HG02885 (cell line): ENCODE data around the gene GRAMD1C.

Experiments used
- ATAC-seq: cut with Tn5 transposase; IDR thresholded peaks from one replicate; pipeline ENCODE4 v1.9.1; 2021; ENCODE audit warnings: mild to moderate bottlenecking; ENCODE audit not compliant: unreplicated experiment, poor library complexity

Gene GRAMD1C

DNA sequence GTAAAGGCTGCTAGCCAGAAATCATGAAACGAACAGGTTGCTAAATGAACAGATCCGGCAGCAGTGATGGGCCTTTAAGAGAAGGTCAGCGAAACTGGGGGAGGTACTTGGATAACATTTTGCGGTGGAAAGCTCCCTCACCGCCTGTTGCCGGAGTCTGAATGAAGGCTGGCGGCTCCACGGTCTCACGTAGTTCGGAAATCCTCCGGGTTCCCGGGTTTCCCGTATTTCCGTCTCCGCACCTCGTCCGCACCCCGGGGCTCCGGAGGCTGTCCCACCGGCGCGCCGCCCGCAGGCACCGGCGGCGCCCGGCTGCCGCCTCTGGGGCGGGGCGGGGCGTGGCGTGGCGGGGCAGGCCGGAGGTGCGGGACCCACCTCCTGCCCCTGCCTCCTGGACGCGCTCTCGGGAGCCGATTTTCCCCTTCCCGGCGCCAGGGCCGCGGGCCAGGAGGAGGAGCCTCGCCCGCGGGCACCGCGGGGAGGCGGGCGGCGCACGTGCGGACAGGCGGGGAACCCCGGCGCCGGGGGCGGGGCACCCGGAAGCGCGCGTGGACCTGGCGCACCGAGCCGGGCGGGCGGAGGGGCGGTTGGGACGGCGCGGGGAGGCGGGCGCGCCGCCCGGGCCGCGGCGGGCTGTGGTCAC is 108.9 kb downstream of the GRAMD1C start, which contains the start of gene ZDHHC23:
ZDHHC23 (plus strand) TSS at position 642 of the 643 bp plus-strand sequence. CDS start 790 bp downstream, outside the sequence.
- ATAC-seq, result peak; percentile 79

DNA sequence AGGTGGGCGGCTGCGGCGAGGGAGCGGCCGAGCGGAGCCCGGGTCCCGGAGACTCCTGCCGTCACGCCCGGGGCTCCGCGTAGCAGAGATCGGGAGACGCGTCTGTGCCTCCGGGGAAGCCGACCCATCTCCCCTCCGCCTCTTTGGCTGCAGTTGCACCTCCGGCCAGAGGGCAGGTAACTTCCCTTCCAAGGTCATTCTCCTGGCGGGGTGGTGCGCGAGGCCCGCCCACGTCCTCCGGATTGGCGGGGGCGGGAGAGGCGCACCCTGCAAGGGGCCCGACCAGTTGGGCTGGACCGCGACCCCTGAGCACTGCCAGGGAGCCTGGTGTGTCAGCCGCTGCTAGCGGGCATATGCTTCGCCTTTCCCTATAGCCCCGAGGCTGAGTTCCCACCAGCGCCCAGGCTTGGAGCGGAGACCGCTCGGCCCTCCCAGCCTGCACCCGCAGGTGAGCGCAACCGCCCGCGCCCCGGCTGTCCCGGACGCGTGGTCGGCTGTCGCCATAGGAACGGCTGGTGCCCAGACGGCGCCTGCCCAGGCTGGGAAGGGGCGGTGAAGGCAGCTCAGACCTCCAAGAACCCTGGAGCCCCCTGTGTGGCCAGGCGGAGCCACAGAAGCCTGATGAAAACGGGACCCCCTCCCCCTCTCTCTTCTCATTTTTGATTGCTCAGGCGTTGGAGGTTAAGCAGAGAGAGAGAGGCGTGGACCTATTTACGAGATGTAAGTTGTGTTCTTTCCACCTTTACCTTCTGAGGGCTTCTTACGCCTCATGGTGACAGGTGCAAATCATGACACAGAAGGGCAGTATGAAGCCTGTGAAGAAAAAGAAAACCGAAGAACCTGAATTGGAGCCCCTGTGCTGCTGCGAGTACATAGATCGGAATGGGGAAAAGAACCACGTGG is 109.7 kb downstream of the GRAMD1C start:
- ATAC-seq, result peak; percentile 51

DNA sequence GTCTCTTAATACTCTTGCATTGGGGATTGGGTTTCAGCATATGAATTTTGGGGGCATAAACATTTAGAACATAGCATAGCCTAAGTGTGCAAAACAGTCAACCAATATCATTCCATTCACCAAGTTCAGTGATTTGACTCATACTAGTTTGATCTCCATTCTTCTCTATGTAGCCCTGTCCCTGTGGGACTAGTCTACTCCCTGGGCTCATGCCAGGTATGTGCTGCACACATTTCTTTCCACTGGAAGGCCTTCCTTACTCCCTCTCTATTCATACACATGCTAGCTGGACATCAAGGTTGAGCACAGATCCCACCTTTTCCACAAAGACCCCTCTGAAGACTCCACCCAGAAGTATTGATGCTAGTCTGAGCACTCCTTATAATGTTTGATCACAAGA is 114.3 kb downstream of the GRAMD1C start:
- ATAC-seq, result no peak

DNA sequence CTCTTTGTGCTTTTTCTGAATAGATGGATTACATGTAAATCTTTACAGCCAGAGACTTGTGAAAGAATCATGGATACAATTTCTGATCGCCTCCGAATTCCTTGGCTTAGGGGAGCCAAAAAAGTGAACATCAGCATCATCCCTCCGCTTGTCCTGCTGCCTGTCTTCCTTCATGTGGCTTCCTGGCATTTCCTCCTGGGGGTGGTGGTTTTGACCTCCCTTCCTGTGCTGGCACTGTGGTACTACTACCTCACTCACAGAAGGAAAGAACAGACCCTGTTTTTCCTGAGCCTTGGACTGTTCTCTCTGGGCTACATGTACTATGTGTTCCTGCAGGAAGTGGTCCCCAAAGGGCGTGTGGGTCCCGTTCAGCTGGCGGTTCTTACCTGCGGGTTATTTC is 115.1 kb downstream of the GRAMD1C start:
- ATAC-seq, result no peak

GRCh38 chr3:113954091-113954685 is 115.6 kb downstream of the GRAMD1C start:
- no peak for ATAC-seq

- ATAC-seq, result no peak
Observed at GRCh38 chr3:113963879-113964278, 125.3 kb downstream of the GRAMD1C start.

DNA sequence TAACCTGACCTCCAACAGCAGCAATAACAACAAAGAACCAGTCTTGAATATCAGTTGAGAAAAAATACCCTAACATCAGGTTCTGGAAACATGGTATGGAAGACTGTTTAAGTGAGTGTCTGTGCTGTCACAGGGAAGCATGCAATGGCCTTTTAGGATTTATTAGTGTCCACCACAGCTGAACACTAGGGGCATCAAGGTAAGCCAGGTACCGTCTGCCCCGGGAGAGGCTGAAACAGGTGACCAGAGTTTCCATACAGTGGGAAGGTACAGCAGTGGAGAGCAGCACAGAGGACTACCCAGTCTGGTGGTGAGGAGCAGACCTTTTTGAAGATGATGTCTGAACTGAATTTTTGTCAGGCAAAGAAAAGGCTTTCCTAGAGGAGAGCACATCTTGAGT is 127.6 kb downstream of the GRAMD1C start:
- no peak for ATAC-seq

DNA sequence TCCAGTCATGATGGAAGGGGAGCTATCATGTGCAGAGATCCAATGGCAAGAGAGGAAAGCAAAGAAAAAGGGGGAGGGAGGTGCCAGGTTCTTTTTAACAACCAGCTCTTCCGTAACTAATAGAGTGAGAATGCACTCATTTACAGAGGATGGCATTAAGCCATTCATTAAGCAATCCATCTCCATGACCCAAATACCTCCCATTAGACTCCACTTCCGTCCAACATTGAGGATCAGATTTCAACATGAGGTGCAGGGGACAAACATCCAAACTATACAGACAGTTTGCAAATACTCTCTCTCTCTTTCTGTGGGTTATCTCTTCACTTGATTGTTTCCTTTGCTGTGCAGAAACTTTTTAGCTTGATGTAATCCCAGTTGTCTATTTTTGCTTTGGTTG is 130.4 kb downstream of the GRAMD1C start:
- ATAC-seq, result no peak

- no peak for ATAC-seq
Observed at GRCh38 chr3:113977822-113978221, 139.2 kb downstream of the GRAMD1C start.

- no peak for ATAC-seq
Observed at GRCh38 chr3:113979916-113980315, 141.3 kb downstream of the GRAMD1C start.

DNA sequence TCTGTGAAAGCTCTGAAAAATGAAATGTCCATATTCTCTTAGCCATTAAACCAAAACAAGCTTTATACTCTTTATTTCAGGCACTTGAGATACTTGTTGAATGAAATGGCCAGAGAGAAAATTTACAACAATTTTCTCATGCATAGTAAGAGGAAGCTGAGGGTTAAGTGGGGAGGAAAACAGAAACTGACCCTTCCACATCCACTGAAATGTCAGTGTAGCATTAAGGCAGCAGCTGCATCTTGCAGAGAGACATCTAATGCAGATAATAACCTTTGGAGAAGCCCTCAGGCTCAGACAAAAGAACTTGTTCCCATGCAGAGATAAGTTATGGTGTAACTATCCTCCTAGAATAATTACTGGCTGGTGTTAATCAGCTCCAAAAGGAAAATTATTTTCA is 143.2 kb downstream of the GRAMD1C start:
- no peak for ATAC-seq

GRCh38 chr3:113983544-113983943 is 145.0 kb downstream of the GRAMD1C start:
- ATAC-seq, result no peak

DNA sequence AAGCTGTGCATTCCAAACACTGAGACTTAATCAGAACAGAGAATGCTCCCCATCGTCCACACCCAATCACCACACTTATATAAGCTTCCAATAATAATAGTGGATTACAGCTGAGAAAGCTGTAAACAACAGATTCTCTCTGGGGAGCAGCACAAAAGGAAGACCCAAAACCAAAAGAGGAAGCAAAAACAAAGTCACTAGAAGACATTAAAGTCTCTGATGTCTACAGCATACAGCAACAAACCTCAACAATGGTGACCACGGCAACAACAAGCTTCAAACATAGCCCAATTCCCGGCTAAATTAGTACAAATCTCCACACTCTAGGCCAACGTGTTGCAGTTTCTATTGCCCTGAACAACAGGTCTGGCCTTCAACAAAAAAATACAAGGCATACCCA is 147.0 kb downstream of the GRAMD1C start:
- ATAC-seq, result peak; percentile 76
